Measurements from ENCODE around the gene CLEC19A.

DNA sequence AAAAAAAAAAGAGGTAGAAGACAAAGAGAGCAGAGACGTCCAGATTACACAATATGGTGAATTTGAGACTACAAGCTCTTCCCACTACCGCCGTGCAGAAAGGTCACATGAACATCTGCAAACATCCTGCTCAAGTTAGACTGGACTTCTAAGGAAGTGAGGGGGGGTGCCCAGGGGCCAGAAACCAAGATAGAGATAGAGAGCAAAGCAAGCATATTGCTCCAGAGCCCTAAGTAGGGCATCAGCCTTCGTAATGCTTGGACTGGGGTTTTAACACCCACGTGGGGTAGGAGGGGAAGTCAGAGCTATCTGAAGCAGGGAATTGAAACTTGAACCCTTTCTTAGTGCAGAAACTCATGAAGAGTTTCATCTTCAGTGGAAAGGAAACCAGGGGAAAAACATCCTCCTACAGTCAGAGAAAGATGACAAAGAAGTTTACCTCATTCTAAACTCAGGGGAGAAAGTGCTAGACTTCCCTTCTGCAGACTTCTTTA is 8.7 kb downstream of the CLEC19A start:
- TF ChIP-seq CTCF (IDR thresholded peaks at IDR 0.05; ENCODE audit: low read depth, low read length) (no peak), MYC (IDR thresholded peaks at IDR 0.05; ENCODE audit: low read depth, low read length) (peak; percentile 39; the same call in 1 of the 2 replicates)

Measured in NB4 (cell line).